ENCODE data around the gene GPR152. TPM values are rescaled to one million over a fixed set of nuclear protein-coding genes. Genes with fewer than 3 reads are reported as not detected.
"Not testable (repeated sequence)": the region's sequence is repeated elsewhere in the genome, so short reads cannot be mapped to it uniquely, and the experiment has no call there.

GPR152 gene
- total RNA-seq, 1 experiment from 2014 or later = not detected

GRCh38 chr11:67437082-67437808 is 15.3 kb downstream of the GPR152 start, which contains the start of gene PTPRCAP:
PTPRCAP (minus strand) TSS chr11:67437682; CDS start chr11:67437619, 63 bp downstream.
- no peak for DNase-seq
- Histone ChIP-seq H3K36me3 (peaks cover 35% of the 10 kb centered on the region), H3K4me3 (no peak within 1 kb of the TSS), H3K27me3 (no peaks in the 10 kb centered on the region), H3K9me3 (no peaks in the 10 kb centered on the region)

- H3K36me3 ChIP-seq = peaks cover 38% of the 10 kb centered on the region
- H3K9me3 ChIP-seq = no peaks in the 10 kb centered on the region
- no peaks in the 10 kb centered on the region for H3K27me3 ChIP-seq
- no peak overlapping the region for H3K4me3 ChIP-seq
- DNase-seq = no peak
These were observed 16.0 kb downstream of the GPR152 start for GRCh38 chr11:67436459-67437081.

- H3K4me3 ChIP-seq = no peak overlapping the region
- H3K27me3 ChIP-seq = no peaks in the 10 kb centered on the region
- peaks cover 40% of the 10 kb centered on the region for H3K36me3 ChIP-seq
- H3K9me3 ChIP-seq = no peaks in the 10 kb centered on the region
- no peak for DNase-seq
These were observed 16.6 kb downstream of the GPR152 start for GRCh38 chr11:67435727-67436458.

GRCh38 chr11:67435031-67435726 is 17.4 kb downstream of the GPR152 start:
- Histone ChIP-seq H3K36me3 (peaks cover 46% of the 10 kb centered on the region), H3K4me3 (no peak overlapping the region), H3K9me3 (no peaks in the 10 kb centered on the region), H3K27me3 (no peaks in the 10 kb centered on the region)
- no peak for DNase-seq

- Histone ChIP-seq H3K4me3 (no peak overlapping the region), H3K36me3 (peaks cover 48% of the 10 kb centered on the region), H3K9me3 (no peaks in the 10 kb centered on the region), H3K27me3 (no peaks in the 10 kb centered on the region)
- no peak for DNase-seq
These were observed 18.1 kb downstream of the GPR152 start for GRCh38 chr11:67434395-67434881.

- no peak for DNase-seq
- Histone ChIP-seq H3K27me3 (no peaks in the 10 kb centered on the region), H3K4me3 (no peak overlapping the region), H3K9me3 (no peaks in the 10 kb centered on the region), H3K36me3 (peaks cover 48% of the 10 kb centered on the region)
These were observed 18.8 kb downstream of the GPR152 start for GRCh38 chr11:67433536-67434394.

- H3K36me3 ChIP-seq = peaks cover 47% of the 10 kb centered on the region
These were observed 19.7 kb downstream of the GPR152 start for GRCh38 chr11:67432655-67433349.

GRCh38 chr11:67431346-67432249 is 20.9 kb downstream of the GPR152 start:
- Histone ChIP-seq H3K27me3 (no peaks in the 10 kb centered on the region), H3K36me3 (peaks cover 45% of the 10 kb centered on the region), H3K4me3 (no peak overlapping the region), H3K9me3 (no peaks in the 10 kb centered on the region)
- DNase-seq = no peak

More at GRCh38 chr11:67432655-67433349, 19.7 kb downstream of the GPR152 start:
- DNase-seq = no peak
- H3K9me3 ChIP-seq = no peaks in the 10 kb centered on the region
- no peak overlapping the region for H3K4me3 ChIP-seq
- no peaks in the 10 kb centered on the region for H3K27me3 ChIP-seq

- Histone ChIP-seq H3K4me3 (peak overlapping the region; percentile 88), H3K36me3 (peaks cover 38% of the 10 kb centered on the region)
- DNase-seq = no peak
These were observed 22.8 kb downstream of the GPR152 start for GRCh38 chr11:67429722-67430121.

GRCh38 chr11:67429038-67429668 is 23.4 kb downstream of the GPR152 start:
- no peak for DNase-seq
- Histone ChIP-seq H3K36me3 (peaks cover 37% of the 10 kb centered on the region), H3K9me3 (no peaks in the 10 kb centered on the region), H3K4me3 (peak overlapping the region; percentile 88), H3K27me3 (no peaks in the 10 kb centered on the region)

More at GRCh38 chr11:67429722-67430121, 22.8 kb downstream of the GPR152 start:
- Histone ChIP-seq H3K27me3 (no peaks in the 10 kb centered on the region), H3K9me3 (no peaks in the 10 kb centered on the region)

- Histone ChIP-seq H3K36me3 (peaks cover 29% of the 10 kb centered on the region), H3K4me3 (peak within 1 kb of the TSS; percentile 88), H3K27me3 (no peaks in the 10 kb centered on the region), H3K9me3 (no peaks in the 10 kb centered on the region)
- peak; percentile 95 for DNase-seq
These were observed 24.2 kb downstream of the GPR152 start, which contains the start of gene RPS6KB2 for GRCh38 chr11:67428052-67429001. RPS6KB2 (plus strand) TSS chr11:67428494; CDS start chr11:67428546, 52 bp downstream.

GRCh38 chr11:67427364-67427859 is 25.1 kb downstream of the GPR152 start:
- H3K9me3 ChIP-seq, DNase-seq, H3K27me3 ChIP-seq: not testable (repeated sequence)
- Histone ChIP-seq H3K36me3 (peaks cover 26% of the 10 kb centered on the region), H3K4me3 (peak overlapping the region; percentile 88)

Data from MG63 (cell line).